Umbilical cord (tissue), 2 donors: ENCODE measurements around the gene HK2. TPM values are rescaled to one million over a fixed set of nuclear protein-coding genes. Genes with fewer than 3 reads are reported as not detected.
"Not testable (repeated sequence)": the region's sequence is repeated elsewhere in the genome, so short reads cannot be mapped to it uniquely, and the experiment has no call there.

Experiments
- DNase-seq: peaks from one replicate; pipeline ENCODE4 v3.0.0-alpha.2; 2015; ENCODE audit warnings: low spot score
- total RNA-seq: library from RNA; depleted of rRNA; stranded (reverse); fragments of >200 nt; gene quantifications from one replicate; pipeline ENCODE4 v1.2.3, GENCODE V29; 2014; ENCODE audit warnings: low replicate concordance; ENCODE audit not compliant: insufficient read depth

HK2 gene
- total RNA-seq, 1 donor from 2014 or later, result 31.3 TPM

DNA sequence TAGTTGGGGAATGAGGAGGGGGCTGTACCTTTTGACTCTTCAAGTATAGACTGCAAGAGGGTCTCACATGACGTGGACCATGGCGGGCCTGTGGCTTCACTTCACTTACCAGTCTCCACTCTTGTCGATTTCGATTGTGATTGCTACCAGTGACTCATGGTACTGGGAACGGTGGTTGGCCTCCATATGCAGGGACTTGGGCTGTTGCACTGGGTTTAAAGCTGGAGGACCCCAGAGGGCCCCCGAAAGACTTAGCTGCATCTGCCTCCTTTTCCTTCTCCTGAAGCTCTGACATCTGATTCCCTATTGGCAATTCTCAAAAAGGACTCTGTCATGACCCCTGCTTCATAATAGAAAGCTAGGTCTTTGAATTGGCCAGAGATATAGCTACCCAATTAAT lies 43.4 kb downstream of the HK2 start:
- DNase-seq, result no peak

GRCh38 chr2:74877781-74878433 lies 44.0 kb downstream of the HK2 start:
- no peak for DNase-seq

DNA sequence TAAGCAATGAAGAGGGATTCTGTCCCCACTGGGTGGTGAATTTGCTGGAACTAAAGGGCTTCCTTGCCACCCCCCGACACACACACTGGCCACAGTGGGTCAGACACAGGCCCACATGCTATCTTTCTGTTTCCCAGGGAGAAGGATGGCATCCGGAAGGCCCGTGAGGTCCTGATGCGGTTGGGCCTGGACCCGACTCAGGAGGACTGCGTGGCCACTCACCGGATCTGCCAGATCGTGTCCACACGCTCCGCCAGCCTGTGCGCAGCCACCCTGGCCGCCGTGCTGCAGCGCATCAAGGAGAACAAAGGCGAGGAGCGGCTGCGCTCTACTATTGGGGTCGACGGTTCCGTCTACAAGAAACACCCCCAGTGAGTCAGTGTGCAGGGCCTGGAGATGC lies 44.6 kb downstream of the HK2 start:
- no peak for DNase-seq

- DNase-seq, result no peak
Measured at GRCh38 chr2:74880054-74880728, 46.3 kb downstream of the HK2 start.

GRCh38 chr2:74881176-74881575 lies 47.2 kb downstream of the HK2 start:
- no peak for DNase-seq

- DNase-seq, result no peak
Measured at GRCh38 chr2:74881626-74882298, 47.8 kb downstream of the HK2 start.

GRCh38 chr2:74882299-74882687 lies 48.4 kb downstream of the HK2 start:
- no peak for DNase-seq

DNA sequence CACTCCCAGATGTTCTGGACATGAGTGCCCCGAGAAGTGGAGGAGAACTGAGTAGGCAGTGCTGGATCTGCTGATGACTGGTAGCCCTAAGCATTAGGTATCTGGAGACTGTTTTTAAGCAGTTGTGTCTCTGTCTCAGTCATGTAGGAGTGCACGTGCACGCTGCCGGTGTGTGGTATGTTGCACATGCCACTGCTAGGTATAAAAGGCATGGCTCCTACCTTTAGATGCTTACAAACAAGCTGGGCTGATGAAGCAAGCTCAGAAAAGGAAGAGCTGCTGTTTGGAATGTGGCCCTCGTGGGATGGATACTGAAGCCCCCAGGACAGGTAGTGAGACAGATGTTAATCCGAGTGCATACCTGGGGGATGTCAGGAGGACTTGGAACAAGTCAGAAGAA lies 49.1 kb downstream of the HK2 start:
- DNase-seq, result no peak

DNA sequence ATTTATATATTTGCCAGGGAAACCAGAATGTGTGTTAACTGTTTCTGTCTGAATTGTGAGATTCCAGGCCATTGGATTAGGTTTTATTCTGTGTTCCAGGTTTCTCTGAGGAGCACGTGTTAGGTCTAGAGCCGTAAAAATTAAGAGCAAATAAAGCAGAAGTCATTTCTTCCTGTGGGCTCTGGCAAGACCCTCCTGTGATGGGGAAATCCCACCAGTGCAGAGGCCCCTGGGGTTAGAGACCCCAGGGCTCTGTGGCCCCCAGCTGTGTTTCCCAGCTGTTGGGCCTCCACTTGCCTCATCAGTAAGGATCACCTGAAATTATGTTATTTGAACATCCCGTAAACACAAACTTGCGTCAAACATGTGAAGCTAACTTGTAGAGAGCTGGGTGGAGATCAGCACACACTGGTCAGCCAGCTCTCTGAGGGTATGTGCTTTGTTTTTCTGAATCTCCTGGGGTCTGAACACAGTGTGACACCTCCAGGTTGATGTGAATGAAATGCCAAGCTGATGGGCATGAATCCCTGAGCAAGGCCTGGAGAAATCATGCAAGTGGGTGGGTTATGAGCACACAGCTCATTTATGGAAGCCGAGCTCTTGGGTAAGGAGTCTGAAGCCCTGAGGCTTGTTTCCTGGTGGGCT lies 50.3 kb downstream of the HK2 start:
- DNase-seq, result no peak

DNA sequence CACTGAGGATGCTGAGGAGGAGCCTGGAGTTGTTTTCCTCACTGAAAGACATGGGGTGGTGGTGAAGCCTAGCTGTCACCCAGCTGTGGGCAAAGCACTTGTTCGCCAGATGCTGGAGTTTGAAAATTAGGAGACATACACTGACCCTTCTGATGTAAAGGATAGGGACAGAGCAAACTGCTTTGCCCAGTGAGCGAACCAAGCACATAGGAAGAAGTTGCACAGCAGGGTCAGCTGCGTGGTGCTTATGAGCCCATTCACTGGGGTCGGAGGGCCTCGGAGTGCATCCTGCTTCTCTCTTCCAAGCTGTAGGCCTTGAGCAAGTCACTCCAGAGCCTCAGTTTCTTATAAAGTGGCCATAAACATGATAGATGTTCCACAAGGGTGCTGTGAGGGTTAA lies 50.9 kb downstream of the HK2 start:
- no peak for DNase-seq

DNA sequence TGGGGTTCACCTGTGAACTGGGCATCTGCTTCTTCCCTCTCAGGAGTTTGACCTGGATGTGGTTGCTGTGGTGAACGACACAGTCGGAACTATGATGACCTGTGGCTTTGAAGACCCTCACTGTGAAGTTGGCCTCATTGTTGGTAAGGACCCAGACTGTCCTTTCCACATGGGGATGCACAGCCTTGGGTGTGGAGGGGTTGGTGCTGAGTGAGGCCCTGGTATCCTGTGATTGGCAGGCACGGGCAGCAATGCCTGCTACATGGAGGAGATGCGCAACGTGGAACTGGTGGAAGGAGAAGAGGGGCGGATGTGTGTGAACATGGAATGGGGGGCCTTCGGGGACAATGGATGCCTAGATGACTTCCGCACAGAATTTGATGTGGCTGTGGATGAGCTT lies 52.3 kb downstream of the HK2 start:
- DNase-seq, result no peak

DNA sequence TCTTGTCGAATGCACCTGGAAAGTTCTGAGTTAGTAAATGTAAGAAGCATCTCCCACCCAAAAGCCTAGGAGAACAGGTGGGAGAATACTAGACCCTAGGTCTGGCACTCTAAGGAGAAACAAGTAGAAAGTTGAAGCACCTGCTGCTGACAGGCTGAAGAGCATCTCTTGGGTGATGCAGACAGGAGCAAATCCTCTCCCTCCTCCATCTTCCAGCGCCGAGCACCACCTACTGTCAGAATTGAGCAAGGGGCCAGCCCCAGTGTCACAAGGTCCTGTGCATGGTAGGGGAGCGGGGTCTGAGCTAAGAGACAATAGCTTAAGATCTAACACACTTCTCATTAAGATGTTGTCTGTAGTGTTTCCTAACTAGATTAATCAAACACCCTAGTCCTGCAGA lies 52.9 kb downstream of the HK2 start:
- no peak for DNase-seq

DNA sequence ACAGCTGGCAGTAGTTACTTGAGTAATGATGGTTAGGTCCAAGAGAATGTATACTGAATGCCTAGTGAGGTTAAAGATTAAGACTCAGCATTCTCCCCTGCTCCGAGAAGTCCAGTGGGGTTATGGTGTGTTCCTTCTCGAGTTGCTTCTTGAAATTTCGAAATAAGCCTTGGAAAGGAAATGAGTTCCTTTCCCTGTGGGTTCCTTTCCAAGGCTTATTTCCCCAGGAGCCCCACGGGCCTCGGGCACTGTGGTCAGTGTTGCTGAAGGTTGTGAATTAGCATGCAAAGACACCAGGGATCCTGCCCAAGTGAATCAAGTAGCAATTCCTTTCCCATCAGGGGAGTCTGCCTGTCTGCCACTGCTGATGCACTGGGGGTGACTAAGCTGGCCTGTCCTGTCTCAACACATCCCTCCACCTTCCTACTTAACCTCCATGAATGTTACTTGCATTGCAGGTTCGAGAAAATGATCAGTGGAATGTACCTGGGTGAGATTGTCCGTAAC lies 53.6 kb downstream of the HK2 start:
- no peak for DNase-seq

DNA sequence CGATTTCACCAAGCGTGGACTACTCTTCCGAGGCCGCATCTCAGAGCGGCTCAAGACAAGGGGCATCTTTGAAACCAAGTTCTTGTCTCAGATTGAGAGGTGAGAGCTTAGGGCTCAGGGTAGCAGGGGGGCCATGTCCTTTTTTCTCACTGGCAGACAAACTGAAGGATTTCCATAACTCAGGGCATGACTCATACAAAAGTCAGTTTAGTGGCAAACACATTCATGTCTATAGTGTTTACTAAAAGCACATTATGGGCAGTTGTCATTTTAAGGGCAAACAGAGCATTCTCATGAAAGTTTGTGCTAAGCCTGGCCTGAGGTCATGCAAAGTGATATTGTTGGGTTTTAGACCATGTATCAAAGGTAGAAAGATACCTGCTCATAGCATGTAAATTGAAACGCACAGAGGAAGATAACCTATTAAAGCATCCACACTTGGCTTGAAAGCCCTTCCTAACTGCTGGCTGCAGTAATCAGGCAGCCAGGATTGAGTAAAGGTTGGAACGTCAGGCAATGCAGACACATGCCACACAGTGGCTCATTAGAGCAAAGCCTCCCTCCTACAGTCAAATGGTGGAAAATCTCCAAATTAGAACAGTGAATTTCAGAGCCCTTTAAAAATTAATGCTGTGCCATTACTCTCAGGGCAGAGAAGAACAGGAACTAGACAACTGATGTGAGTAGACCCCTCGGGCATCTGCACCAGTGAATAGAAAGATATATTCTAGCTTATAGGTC lies 54.2 kb downstream of the HK2 start:
- no peak for DNase-seq

DNA sequence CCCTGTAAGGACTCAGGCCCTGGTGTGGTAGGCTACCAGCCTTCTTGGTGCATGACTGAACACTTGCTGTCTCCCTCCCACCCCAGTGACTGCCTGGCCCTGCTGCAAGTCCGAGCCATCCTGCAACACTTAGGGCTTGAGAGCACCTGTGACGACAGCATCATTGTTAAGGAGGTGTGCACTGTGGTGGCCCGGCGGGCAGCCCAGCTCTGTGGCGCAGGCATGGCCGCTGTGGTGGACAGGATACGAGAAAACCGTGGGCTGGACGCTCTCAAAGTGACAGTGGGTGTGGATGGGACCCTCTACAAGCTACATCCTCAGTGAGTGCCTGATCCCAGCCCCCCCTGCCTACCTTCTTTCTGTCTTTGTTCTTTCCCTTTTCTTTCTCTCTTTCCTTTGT lies 55.2 kb downstream of the HK2 start:
- DNase-seq, result no peak

DNA sequence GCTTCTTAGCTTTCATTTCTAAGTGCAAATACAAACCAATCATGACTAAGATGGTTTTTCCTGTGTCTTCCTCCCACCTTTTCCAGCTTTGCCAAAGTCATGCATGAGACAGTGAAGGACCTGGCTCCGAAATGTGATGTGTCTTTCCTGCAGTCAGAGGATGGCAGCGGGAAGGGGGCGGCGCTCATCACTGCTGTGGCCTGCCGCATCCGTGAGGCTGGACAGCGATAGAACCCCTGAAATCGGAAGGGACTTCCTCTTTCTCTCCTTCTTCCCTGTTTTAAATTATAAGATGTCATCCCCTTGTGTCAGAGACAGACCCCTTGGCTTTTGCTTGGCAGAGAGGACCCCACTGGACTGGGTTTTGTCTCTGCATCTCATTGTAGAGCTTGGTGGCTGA lies 56.8 kb downstream of the HK2 start:
- DNase-seq, result no peak

- no peak for DNase-seq
Measured at GRCh38 chr2:74891136-74891764, 57.3 kb downstream of the HK2 start.

- DNase-seq, result not testable (repeated sequence)
Measured at GRCh38 chr2:74891816-74892215, 57.9 kb downstream of the HK2 start.

DNA sequence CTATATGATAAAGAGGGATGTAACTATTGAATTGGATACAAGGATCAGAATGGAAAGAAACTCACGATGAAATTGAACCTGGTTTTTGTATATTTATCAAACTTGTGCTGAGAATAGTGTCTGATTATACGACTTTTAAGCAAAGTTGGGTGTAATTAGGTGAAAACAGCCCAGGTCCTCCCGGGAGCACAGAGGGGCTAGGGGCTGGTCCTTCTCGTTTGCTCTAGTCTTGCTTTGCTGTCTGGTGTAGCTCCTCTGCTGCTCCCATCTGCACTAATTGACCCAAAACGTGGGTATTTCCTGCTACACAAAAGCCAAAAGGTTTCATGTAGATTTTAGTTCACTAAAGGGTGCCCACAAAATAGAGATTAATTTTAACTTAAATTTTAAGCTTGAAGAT lies 58.7 kb downstream of the HK2 start:
- no peak for DNase-seq

GRCh38 chr2:74893332-74893731 lies 59.4 kb downstream of the HK2 start:
- DNase-seq, result no peak

GRCh38 chr2:74894272-74894981 lies 60.5 kb downstream of the HK2 start:
- DNase-seq, result no peak
